ENCODE measurements around the gene MAML2. TPM values are rescaled to one million over a fixed set of nuclear protein-coding genes. Genes with fewer than 3 reads are reported as not detected.

The MAML2 gene
- total RNA-seq, 6 experiments from 2014 or later, result 24.9 to 30.8 (median 28.3) TPM

DNA sequence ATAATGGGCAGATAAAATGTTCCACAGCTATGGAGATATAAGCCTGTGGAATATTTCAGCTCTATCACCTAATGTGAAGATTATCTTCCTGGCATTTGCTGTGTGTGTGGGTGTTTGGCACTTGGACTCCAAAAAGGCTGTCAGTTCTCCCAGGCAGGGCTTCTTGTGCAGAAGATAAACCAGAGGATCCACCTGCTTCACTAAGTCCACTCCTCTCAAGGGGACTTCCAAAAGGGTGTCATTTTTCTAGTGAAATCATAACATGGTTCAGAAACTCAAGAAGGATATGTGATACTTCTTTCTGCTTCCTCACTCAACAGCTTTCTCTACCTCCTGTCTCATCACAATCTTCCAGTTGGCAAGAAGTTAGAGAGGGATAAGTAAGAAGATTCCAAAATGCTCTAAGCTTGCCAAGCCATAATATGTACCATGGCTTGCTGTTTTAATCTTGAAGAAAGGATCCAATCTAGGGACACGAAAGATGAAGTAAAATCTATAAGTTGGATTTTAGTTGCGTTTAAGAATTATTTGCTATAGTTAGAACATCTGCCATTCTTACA lies 212.9 kb downstream of the MAML2 start:
- DNase-seq, result no peak
- H3K36me3 Mint-ChIP-seq (ENCODE audit: low read depth), result peaks cover 26% of the 10 kb centered on the region
- TF ChIP-seq, protein P1, sequence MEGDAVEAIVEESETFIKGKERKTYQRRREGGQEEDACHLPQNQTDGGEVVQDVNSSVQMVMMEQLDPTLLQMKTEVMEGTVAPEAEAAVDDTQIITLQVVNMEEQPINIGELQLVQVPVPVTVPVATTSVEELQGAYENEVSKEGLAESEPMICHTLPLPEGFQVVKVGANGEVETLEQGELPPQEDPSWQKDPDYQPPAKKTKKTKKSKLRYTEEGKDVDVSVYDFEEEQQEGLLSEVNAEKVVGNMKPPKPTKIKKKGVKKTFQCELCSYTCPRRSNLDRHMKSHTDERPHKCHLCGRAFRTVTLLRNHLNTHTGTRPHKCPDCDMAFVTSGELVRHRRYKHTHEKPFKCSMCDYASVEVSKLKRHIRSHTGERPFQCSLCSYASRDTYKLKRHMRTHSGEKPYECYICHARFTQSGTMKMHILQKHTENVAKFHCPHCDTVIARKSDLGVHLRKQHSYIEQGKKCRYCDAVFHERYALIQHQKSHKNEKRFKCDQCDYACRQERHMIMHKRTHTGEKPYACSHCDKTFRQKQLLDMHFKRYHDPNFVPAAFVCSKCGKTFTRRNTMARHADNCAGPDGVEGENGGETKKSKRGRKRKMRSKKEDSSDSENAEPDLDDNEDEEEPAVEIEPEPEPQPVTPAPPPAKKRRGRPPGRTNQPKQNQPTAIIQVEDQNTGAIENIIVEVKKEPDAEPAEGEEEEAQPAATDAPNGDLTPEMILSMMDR (IDR thresholded peaks at IDR 0.05), result no peak

DNA sequence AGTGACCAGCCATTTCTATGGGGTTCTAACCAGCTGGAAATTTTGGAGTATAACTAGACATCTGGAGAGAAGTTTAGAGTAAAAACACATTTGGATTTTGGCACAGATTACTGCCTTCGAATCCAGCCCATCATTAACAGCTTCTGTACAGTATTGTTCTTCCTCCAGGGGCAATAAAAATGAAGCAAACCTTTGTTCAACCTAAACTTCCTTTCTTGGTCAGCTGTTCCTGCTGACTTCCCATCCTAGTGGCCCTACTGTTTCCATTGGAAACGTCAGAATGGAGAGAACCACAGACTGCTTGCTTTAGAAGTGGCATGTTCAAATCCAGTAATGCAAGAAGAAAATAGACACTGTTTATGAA lies 215.4 kb downstream of the MAML2 start:
- peaks cover 25% of the 10 kb centered on the region for H3K4me1 Mint-ChIP-seq (ENCODE audit: low read depth)
- H3K27ac Mint-ChIP-seq, result no peak overlapping the region; the same call in 1 of the 2 replicates
- H3K9me3 Mint-ChIP-seq, result no peaks in the 10 kb centered on the region
- H3K4me3 Mint-ChIP-seq, result no peak overlapping the region
- no peak for DNase-seq
- TF ChIP-seq, protein P1 (IDR thresholded peaks at IDR 0.05), result no peak
- peaks cover 23% of the 10 kb centered on the region; the same call in 1 of the 2 replicates for H3K36me3 Mint-ChIP-seq (ENCODE audit: low read depth)
- no peaks in the 10 kb centered on the region; the same call in 1 of the 2 replicates for H3K27me3 Mint-ChIP-seq (ENCODE audit: insufficient read depth)

More for the DNA sequence above, 212.9 kb downstream of the MAML2 start:
- H3K9me3 Mint-ChIP-seq, result no peaks in the 10 kb centered on the region
- no peak overlapping the region for H3K27ac Mint-ChIP-seq
- peaks cover 1% of the 10 kb centered on the region for H3K27me3 Mint-ChIP-seq (ENCODE audit: insufficient read depth)
- peaks cover 18% of the 10 kb centered on the region for H3K4me1 Mint-ChIP-seq (ENCODE audit: low read depth)
- no peak overlapping the region for H3K4me3 Mint-ChIP-seq

DNA sequence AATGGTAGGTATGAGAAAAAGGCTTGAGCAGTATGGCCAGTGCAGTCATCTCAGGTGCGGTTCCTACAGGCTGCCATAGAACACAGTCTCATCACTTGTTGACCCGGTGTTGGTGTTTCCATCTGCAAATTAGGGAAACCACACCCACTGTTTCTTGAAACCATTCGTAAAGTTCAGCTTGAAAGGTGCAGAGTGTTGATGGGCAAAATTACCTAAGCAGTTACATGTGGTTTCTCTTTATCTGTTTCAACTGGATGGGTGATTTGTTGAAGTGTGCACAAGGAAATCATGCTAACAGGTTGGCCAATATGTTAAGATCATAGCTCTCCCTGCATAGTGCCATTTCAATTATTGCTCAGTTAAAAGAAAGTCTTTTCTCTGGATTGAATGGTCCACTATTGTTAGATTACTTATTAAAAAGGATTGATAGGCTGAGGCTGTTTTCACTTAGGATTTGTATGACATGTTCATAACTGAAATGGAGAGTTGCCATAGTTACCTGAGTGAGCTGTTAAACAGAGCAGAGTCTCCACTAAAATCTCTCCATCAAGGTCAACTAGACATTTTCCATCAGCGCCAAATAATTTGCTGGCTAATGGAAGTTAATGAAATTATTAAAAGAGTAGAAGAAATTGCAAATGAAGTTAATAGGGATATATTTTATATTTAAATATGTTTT lies 215.9 kb downstream of the MAML2 start:
- Mint-ChIP-seq H3K4me1 (ENCODE audit: low read depth) (peaks cover 25% of the 10 kb centered on the region), H3K27ac (no peak overlapping the region), H3K4me3 (no peak overlapping the region), H3K36me3 (ENCODE audit: low read depth) (peaks cover 23% of the 10 kb centered on the region; the same call in 1 of the 2 replicates), H3K9me3 (no peaks in the 10 kb centered on the region), H3K27me3 (ENCODE audit: insufficient read depth) (no peaks in the 10 kb centered on the region; the same call in 1 of the 2 replicates)
- no peak for DNase-seq
- TF ChIP-seq, protein P1 (IDR thresholded peaks at IDR 0.05), result no peak

DNA sequence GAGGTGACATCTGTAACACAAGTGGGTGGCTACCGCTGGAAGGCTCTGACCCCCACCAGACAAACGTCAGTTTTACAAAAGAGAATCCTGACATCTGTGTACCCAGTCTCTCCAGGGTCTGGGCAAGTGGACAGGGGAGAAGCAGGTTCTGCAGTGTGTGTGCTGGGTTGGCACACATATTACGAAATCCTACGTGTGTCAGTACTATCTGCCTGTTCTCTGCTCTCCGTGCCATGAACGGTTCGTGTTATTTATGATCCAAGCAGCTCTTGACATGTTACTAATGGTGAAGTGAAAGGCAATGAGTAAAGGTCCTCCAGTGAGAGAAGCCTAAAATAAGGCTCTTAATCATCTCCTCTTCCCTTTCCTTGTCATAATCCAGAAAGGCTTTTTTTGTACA lies 217.6 kb downstream of the MAML2 start:
- H3K4me1 Mint-ChIP-seq (ENCODE audit: low read depth), result peaks cover 20% of the 10 kb centered on the region
- DNase-seq, result no peak
- no peak overlapping the region for H3K4me3 Mint-ChIP-seq
- TF ChIP-seq, protein P1 (IDR thresholded peaks at IDR 0.05), result no peak
- H3K36me3 Mint-ChIP-seq (ENCODE audit: low read depth), result peaks cover 23% of the 10 kb centered on the region; the same call in 1 of the 2 replicates
- H3K9me3 Mint-ChIP-seq, result no peaks in the 10 kb centered on the region
- no peaks in the 10 kb centered on the region; the same call in 1 of the 2 replicates for H3K27me3 Mint-ChIP-seq (ENCODE audit: insufficient read depth)
- H3K27ac Mint-ChIP-seq, result no peak overlapping the region

DNA sequence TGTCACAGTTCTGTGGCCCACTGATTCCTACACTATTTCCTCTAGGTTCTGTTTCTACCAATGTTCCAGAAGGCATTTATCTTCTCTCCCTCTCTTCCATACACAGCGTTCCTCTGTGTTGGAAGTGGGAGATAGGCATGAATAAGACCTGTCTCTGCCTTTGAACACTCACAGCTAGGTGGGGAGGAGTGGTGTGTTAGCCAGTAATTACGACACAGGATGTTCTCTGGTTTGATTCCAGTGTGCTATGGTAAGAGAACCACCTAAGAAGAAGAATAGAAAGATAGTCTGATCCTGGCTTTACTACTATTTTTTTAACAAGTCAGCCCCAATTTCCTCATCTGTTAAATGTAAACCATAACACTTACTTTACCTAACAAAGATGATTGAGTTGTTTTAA lies 218.8 kb downstream of the MAML2 start:
- DNase-seq, result no peak
- H3K27ac Mint-ChIP-seq, result no peak overlapping the region
- no peak overlapping the region for H3K4me3 Mint-ChIP-seq
- TF ChIP-seq, protein P1 (IDR thresholded peaks at IDR 0.05), result no peak
- no peaks in the 10 kb centered on the region for H3K9me3 Mint-ChIP-seq
- no peaks in the 10 kb centered on the region; the same call in 1 of the 2 replicates for H3K27me3 Mint-ChIP-seq (ENCODE audit: insufficient read depth)
- peaks cover 20% of the 10 kb centered on the region for H3K4me1 Mint-ChIP-seq (ENCODE audit: low read depth)
- peaks cover 16% of the 10 kb centered on the region; the same call in 1 of the 2 replicates for H3K36me3 Mint-ChIP-seq (ENCODE audit: low read depth)
